ENCODE measurements around the gene ACER2. TPM values are rescaled to one million over a fixed set of nuclear protein-coding genes. Genes with fewer than 3 reads are reported as not detected.

ACER2 gene
- total RNA-seq, 1 experiment from 2014 or later = 9.6 TPM

DNA sequence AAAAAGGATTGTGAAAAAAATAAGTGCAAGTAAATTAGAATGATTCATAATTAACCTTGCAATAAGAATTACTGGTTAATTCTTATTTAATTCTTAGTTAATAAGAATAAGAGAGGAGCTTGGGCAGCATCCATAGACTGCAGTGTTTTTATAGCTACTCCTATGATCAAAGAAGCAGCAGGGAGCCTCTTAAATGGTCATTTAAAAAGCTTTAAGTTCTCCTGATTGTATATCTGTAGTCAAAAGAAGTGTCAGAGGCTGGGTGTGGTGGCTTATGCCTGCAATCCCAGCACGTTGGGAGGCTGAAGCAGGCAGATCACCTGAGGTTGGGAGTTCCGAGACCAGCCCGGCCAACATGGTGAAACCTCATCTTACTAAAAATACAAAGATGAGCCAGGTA is 14.4 kb downstream of the ACER2 start:
- no peak overlapping the region for H3K4ac ChIP-seq (ENCODE audit: low read depth, low read length)
- Mint-ChIP-seq H3K4me3 (no peak overlapping the region), H3K4me1 (peaks cover 15 to 16% of the 10 kb centered on the region in 2 experiments), H3K27me3 (ENCODE audit: low read depth) (no peaks in the 10 kb centered on the region), H3K27ac (peak overlapping the region in 2 of 3 experiments; percentile 46 to 79; a peak in 2 of 7 replicates), H3K36me3 (ENCODE audit: insufficient read depth in 1 of 3, low read depth in 3 of 3) (peaks cover 7 to 46% (median 44%) of the 10 kb centered on the region in 3 experiments; a peak in 6 of 7 replicates), H3K9me3 (no peaks in the 10 kb centered on the region; a peak in 2 of 5 replicates)
- H3K27me3 ChIP-seq (ENCODE audit: insufficient read depth, low read length) = no peaks in the 10 kb centered on the region
- peaks cover 14% of the 10 kb centered on the region for H3K4me1 ChIP-seq (ENCODE audit: insufficient read depth, low read length)
- no peak overlapping the region for H4K8ac ChIP-seq (replicated peaks; ENCODE audit: insufficient read length, low read depth, low read length)
- no peak overlapping the region for H2BK120ac ChIP-seq (ENCODE audit: low read depth, low read length, poor library complexity, severe bottlenecking)
- no peak overlapping the region for H2BK12ac ChIP-seq (ENCODE audit: insufficient read length, low read depth, low read length)
- H3K4me2 ChIP-seq (ENCODE audit: insufficient read depth, insufficient read length, low read length) = no peak overlapping the region
- no peak overlapping the region for H4K5ac ChIP-seq (ENCODE audit: insufficient read length, low read depth, low read length)
- no peaks in the 10 kb centered on the region for H3K9me3 ChIP-seq (ENCODE audit: control insufficient read depth, low read depth, low read length)
- TF ChIP-seq, protein P1, sequence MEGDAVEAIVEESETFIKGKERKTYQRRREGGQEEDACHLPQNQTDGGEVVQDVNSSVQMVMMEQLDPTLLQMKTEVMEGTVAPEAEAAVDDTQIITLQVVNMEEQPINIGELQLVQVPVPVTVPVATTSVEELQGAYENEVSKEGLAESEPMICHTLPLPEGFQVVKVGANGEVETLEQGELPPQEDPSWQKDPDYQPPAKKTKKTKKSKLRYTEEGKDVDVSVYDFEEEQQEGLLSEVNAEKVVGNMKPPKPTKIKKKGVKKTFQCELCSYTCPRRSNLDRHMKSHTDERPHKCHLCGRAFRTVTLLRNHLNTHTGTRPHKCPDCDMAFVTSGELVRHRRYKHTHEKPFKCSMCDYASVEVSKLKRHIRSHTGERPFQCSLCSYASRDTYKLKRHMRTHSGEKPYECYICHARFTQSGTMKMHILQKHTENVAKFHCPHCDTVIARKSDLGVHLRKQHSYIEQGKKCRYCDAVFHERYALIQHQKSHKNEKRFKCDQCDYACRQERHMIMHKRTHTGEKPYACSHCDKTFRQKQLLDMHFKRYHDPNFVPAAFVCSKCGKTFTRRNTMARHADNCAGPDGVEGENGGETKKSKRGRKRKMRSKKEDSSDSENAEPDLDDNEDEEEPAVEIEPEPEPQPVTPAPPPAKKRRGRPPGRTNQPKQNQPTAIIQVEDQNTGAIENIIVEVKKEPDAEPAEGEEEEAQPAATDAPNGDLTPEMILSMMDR (conservative IDR thresholded peaks at IDR 0.05) = no peak
- H3K23me2 ChIP-seq (ENCODE audit: insufficient read length, low read depth, low read length, poor library complexity, severe bottlenecking) = no peaks in the 10 kb centered on the region
- WGBS (ENCODE audit: extremely low coverage, insufficient read length, low lambda C conversion rate) = no CpG with 5 or more reads among the region's 3 CpGs
- H3K9ac ChIP-seq (ENCODE audit: extremely low read depth, insufficient read length, low read length) = no peak overlapping the region
- H2AFZ ChIP-seq (ENCODE audit: low read length) = no peak overlapping the region
- no peak overlapping the region for H4K91ac ChIP-seq (ENCODE audit: insufficient read length, low read depth, low read length)
- no peak overlapping the region for H2BK15ac ChIP-seq (ENCODE audit: low read depth, low read length)
- no peak overlapping the region for H3K14ac ChIP-seq (ENCODE audit: insufficient read depth, low read length)
- H2AK5ac ChIP-seq (ENCODE audit: insufficient read length, low read length) = no peak overlapping the region
- H3K23ac ChIP-seq (ENCODE audit: insufficient read length, low read depth, low read length) = no peak overlapping the region
- no peaks in the 10 kb centered on the region for H3K79me1 ChIP-seq (ENCODE audit: insufficient read depth, low read depth, low read length, poor library complexity, severe bottlenecking)
- H3K56ac ChIP-seq (ENCODE audit: insufficient read length, low read depth, low read length) = no peak overlapping the region
- no peak overlapping the region for H3T11ph ChIP-seq (ENCODE audit: low read length)
- no peak overlapping the region for H2BK20ac ChIP-seq (ENCODE audit: low read depth, low read length, poor library complexity, severe bottlenecking)
- no peak for DNase-seq
- no peak overlapping the region for H3K18ac ChIP-seq (ENCODE audit: insufficient read length, low read depth, low read length)
- H3K27ac ChIP-seq (ENCODE audit: insufficient read length, low read depth, low read length) = no peak overlapping the region
- H3K79me2 ChIP-seq (ENCODE audit: insufficient read depth, low read length) = no peaks in the 10 kb centered on the region
- no peak overlapping the region for H2BK5ac ChIP-seq (ENCODE audit: insufficient read length, low read length)
- no peaks in the 10 kb centered on the region for H4K20me1 ChIP-seq (ENCODE audit: control insufficient read depth, insufficient read depth, insufficient read length)

Measured in H9 (cell line).